Endothelial cell of umbilical vein (primary cell): ENCODE results near the gene POLR3C. TPM values are rescaled to one million over a fixed set of nuclear protein-coding genes. Genes with fewer than 3 reads are reported as not detected.

Experiments used
- BruUV-seq: library from RNA; stranded (reverse); fragments of 400-500 nt; replicated peaks from 2 replicates; lab custom pipeline; 2021; lab: Mats Ljungman, UMichigan
- CTCF ChIA-PET: fragments of 300-600, 350-600 bp; sonication (Branson Sonifier 250); formaldehyde crosslinking; loops from one replicate; lab custom pipeline; 2021; ENCODE audit warnings: antibody characterized with exemption, inconsistent platforms; lab: Charles Lee
- POLR2A ChIA-PET: fragments of 300-600, 350-600 bp; sonication (Branson Sonifier 250); formaldehyde crosslinking; loops from one replicate; lab custom pipeline; 2021; ENCODE audit warnings: antibody characterized with exemption, inconsistent platforms; lab: Charles Lee
- DNase-seq: peaks from one replicate; pipeline ENCODE4 v3.0.0-alpha.2; 2011; ENCODE audit warnings: low read depth, low spot score
- FAIRE-seq: peaks from 2 replicates; lab custom pipeline; 2011; peaks lifted over from hg19 to GRCh38; lab: Jason Lieb, UNC
- H2AFZ ChIP-seq: 2 replicates; pipeline ENCODE4 v1.6.0; 2012; ENCODE audit warnings: low read depth, low read length, control low read depth, inconsistent platforms
- H3K27ac ChIP-seq: 2 replicates; pipeline ENCODE4 v1.5.1; 2011; ENCODE audit warnings: low read depth, mild to moderate bottlenecking, control low read depth, low read length, moderate library complexity; ENCODE audit not compliant: insufficient read depth
- H3K27me3 ChIP-seq, 2 experiments: 2 replicates each; pipeline versions ENCODE4 v1.6.0 to v1.6.1; 2011; ENCODE audit warnings: low read length in 2 of 2, mixed read lengths in 1 of 2; ENCODE audit not compliant: control insufficient read depth in 2 of 2, insufficient read depth in 2 of 2
- H3K36me3 ChIP-seq, 2 experiments: 2 replicates in 1 of 2; 3 replicates in 1 of 2; pipeline ENCODE4 v1.5.1; 2011; ENCODE audit warnings: low read length in 2 of 2, mild to moderate bottlenecking in 1 of 2, moderate library complexity in 1 of 2; ENCODE audit not compliant: control insufficient read depth in 2 of 2, insufficient read depth in 2 of 2; ENCODE audit errors: extremely low read depth in 1 of 2
- H3K4me1 ChIP-seq: 3 replicates; pipeline ENCODE4 v1.5.1; 2011; ENCODE audit warnings: mild to moderate bottlenecking, low read length; ENCODE audit not compliant: control insufficient read depth, insufficient read depth; ENCODE audit errors: extremely low read depth
- H3K4me2 ChIP-seq: 2 replicates; pipeline ENCODE4 v1.6.1; 2011; ENCODE audit warnings: low read length, control low read depth, mixed read lengths; ENCODE audit not compliant: insufficient read depth
- H3K4me3 ChIP-seq, 3 experiments: fragments of 200-600 bp in 1 of 3; sonication (generic), shearing (Covaris generic) in 1 of 3; replicated peaks in 1 of 3; 2 replicates each; pipeline ENCODE4 v1.5.1; 2011 to 2016; ENCODE audit warnings: control low read depth in 3 of 3, low read length in 3 of 3, mild to moderate bottlenecking in 2 of 3, inconsistent platforms in 1 of 3, low read depth in 1 of 3, moderate library complexity in 1 of 3; ENCODE audit not compliant: insufficient read depth in 1 of 3
- H3K79me2 ChIP-seq: 2 replicates; pipeline ENCODE4 v1.6.0; 2012; ENCODE audit warnings: low read length, inconsistent platforms; ENCODE audit not compliant: control insufficient read depth, insufficient read depth
- H3K9ac ChIP-seq: replicated peaks from 2 replicates; pipeline ENCODE3; 2011; ENCODE audit warnings: low read length, control low read depth; ENCODE audit not compliant: insufficient read depth; ENCODE audit errors: extremely low read depth
- H3K9me1 ChIP-seq: replicated peaks from 3 replicates; pipeline ENCODE4 v1.6.0; 2011; ENCODE audit warnings: mild to moderate bottlenecking, low read length; ENCODE audit not compliant: control insufficient read depth, insufficient read depth; ENCODE audit errors: extremely low read depth
- H3K9me3 ChIP-seq: replicated peaks from 2 replicates; pipeline ENCODE4 v1.5.1; 2012; ENCODE audit warnings: low read length, inconsistent platforms; ENCODE audit not compliant: control insufficient read depth, insufficient read depth
- H4K20me1 ChIP-seq: replicated peaks from 2 replicates; pipeline ENCODE3; 2011; ENCODE audit warnings: mild to moderate bottlenecking, low read length; ENCODE audit not compliant: control insufficient read depth, insufficient read depth; ENCODE audit errors: extremely low read depth
- CTCF ChIP-seq, 2 donors: IDR thresholded peaks; 1 replicate in 1 of 2; 2 replicates in 1 of 2; pipeline ENCODE4 v1.5.1; 2011; ENCODE audit warnings: low read length in 2 of 2, mild to moderate bottlenecking in 2 of 2, moderate library complexity in 2 of 2, control low read depth in 1 of 2, inconsistent platforms in 1 of 2, low read depth in 1 of 2; ENCODE audit not compliant: insufficient read depth in 1 of 2; ENCODE audit errors: extremely low read depth in 1 of 2
- EZH2 ChIP-seq: IDR thresholded peaks from 2 replicates; pipeline ENCODE4 v1.6.1; 2012; ENCODE audit warnings: borderline replicate concordance, low read depth, mild to moderate bottlenecking, moderate library complexity, low read length, inconsistent platforms; ENCODE audit not compliant: severe bottlenecking
- FOS ChIP-seq: IDR thresholded peaks from 2 replicates; pipeline ENCODE4 v1.6.1; 2011; ENCODE audit warnings: mild to moderate bottlenecking, low read length, moderate library complexity, borderline replicate concordance; ENCODE audit not compliant: insufficient read depth
- GATA2 ChIP-seq: IDR thresholded peaks from 2 replicates; pipeline ENCODE4 v1.7.0; 2011; ENCODE audit warnings: low read depth, mild to moderate bottlenecking, moderate library complexity, mixed read lengths, low read length; ENCODE audit not compliant: insufficient read length, insufficient read depth
- JUN ChIP-seq: IDR thresholded peaks from 2 replicates; pipeline ENCODE4 v1.6.1; 2011; ENCODE audit warnings: borderline replicate concordance, low read depth; ENCODE audit not compliant: insufficient read length, insufficient read depth
- MAX ChIP-seq: IDR thresholded peaks from 2 replicates; pipeline ENCODE4 v1.6.1; 2011; ENCODE audit not compliant: insufficient read depth, insufficient read length
- MYC ChIP-seq: IDR thresholded peaks from one replicate; pipeline ENCODE4 v1.6.1; 2011; ENCODE audit warnings: mild to moderate bottlenecking, low read depth, low read length
- POLR2A ChIP-seq: IDR thresholded peaks from 2 replicates; pipeline ENCODE4 v1.6.1; 2012; ENCODE audit warnings: low read depth, mild to moderate bottlenecking, control low read depth, low read length
- POLR2AphosphoS5 ChIP-seq: IDR thresholded peaks from 2 replicates; pipeline ENCODE4 v1.6.1; 2012; ENCODE audit warnings: low read depth, mild to moderate bottlenecking, control low read depth, low read length, moderate library complexity; ENCODE audit not compliant: insufficient read depth
- dilution Hi-C: fragments of 300-500 bp; cut with MboI; formaldehyde crosslinking; loops from one replicate; pipeline ENCODE4 v1.15.0; 2019; ENCODE audit warnings: low sequenced_read_pairs; ENCODE audit not compliant: extremely low pct_ligation_motif_present
- intact Hi-C: fragments of 100-400 bp; cut with micrococcal nuclease; formaldehyde crosslinking; loops from one replicate; pipeline ENCODE4 v1.10.0; 2022
- polyA plus RNA-seq, 4 experiments: library from polyadenylated mRNA; depleted of rRNA in 3 of 4; stranded (reverse) in 3 of 4; unstranded in 1 of 4; fragments of >200 nt; gene quantifications; 2 replicates each; pipeline versions ENCODE4 v1.2.1 to v1.2.3, GENCODE V29; 2011 to 2012; ENCODE audit warnings: missing spikeins in 1 of 4
- total RNA-seq: library from RNA; stranded (reverse); gene quantifications from 2 replicates; pipeline ENCODE4 v1.2.3, GENCODE V29; 2021

POLR3C gene
- total and polyA plus RNA-seq, 2 donors (not counting 3 experiments of a cell fraction or from before 2014, with no cell fraction given), result 28.4 to 30.4 TPM

- ChIA-PET CTCF (interaction anchor here (0.9 to 6.1 kb wide), 19 partner anchors 13 to 178 kb away, joined by 3 to 154 read pairs (median 7); partner anchors contain the start of genes ANKRD34A, ANKRD35, ITGA10 and NUDT17), POLR2A (interaction anchor here (1.0 to 2.5 kb wide), 11 partner anchors 10 to 105 kb away, joined by 3 to 28 read pairs (median 9); partner anchors contain the start of genes ANKRD34A, ANKRD35, LIX1L and NUDT17)
- FAIRE-seq (no peak), DNase-seq (peak; percentile 92)
- peak overlapping the region; percentile 44 to 71 (median 64) for H3K4me3 ChIP-seq
- peaks cover 7 to 20% of the 10 kb centered on the region in 2 experiments for H3K36me3 ChIP-seq
- peak overlapping the region; percentile 39 for H3K9ac ChIP-seq
- H3K9me3 ChIP-seq, result no peaks in the 10 kb centered on the region
- dilution Hi-C loops (no loop called here), intact Hi-C loops (loop anchor here (1.0 to 2.0 kb wide), 6 partner anchors 10 to 98 kb away; partner anchors contain the start of genes ANKRD35, NUDT17 and PEX11B)
- H3K4me1 ChIP-seq, result peaks cover 7% of the 10 kb centered on the region
- H3K79me2 ChIP-seq, result peaks cover 16% of the 10 kb centered on the region
- BruUV-seq, result TSS peak; percentile 31
- no peaks in the 10 kb centered on the region for H3K9me1 ChIP-seq
- H3K4me2 ChIP-seq, result peak overlapping the region; percentile 53
- peaks cover 2 to 8% of the 10 kb centered on the region in 2 experiments for H3K27me3 ChIP-seq
- no peak overlapping the region for H3K27ac ChIP-seq
- peak overlapping the region; percentile 89 for H2AFZ ChIP-seq
- H4K20me1 ChIP-seq, result no peaks in the 10 kb centered on the region
- no peak for TF ChIP-seq MYC
- TF ChIP-seq POLR2AphosphoS5, result peak; percentile 35
- TF ChIP-seq GATA2, result no peak
- no peak for TF ChIP-seq JUN
- TF ChIP-seq CTCF (IDR thresholded peaks at IDR 0.05; ENCODE audit: extremely low read depth in 1 of 2, insufficient read depth in 1 of 2, low read depth in 1 of 2, low read length in 2 of 2), result no peak
- TF ChIP-seq FOS, result no peak
- TF ChIP-seq POLR2A, result peak; percentile 36
- TF ChIP-seq MAX, result no peak
- no peak for TF ChIP-seq EZH2
Observed at GRCh38 chr1:145859491-145860023, 35.6 kb downstream of the POLR3C start.
